H1 (cell line): ENCODE results near the gene OBI1. TPM values are rescaled to one million over a fixed set of nuclear protein-coding genes. Genes with fewer than 3 reads are reported as not detected.
A peak's percentile ranks its signal among the peaks of the same experiment; 100 is the strongest.

ENCODE experiments used
- CTCF ChIA-PET: fragments of 300-600 bp; sonication (Branson Sonifier 250); formaldehyde crosslinking; loops from one replicate; lab custom pipeline; 2021; ENCODE audit not compliant: partially characterized antibody; lab: Charles Lee
- POLR2A ChIA-PET: fragments of 300-600 bp; sonication (Branson Sonifier 250); formaldehyde crosslinking; loops from one replicate; lab custom pipeline; 2021; ENCODE audit warnings: inconsistent platforms; ENCODE audit not compliant: partially characterized antibody; lab: Charles Lee
- DNase-seq, 2 experiments: peaks; one replicate each; pipeline versions ENCODE4 v3.0.0 to v3.0.0-alpha.2; 2010 to 2022; ENCODE audit warnings: low spot score in 2 of 2, low read depth in 1 of 2, mixed read lengths in 1 of 2
- FAIRE-seq: peaks from 2 replicates; lab custom pipeline; 2011; peaks lifted over from hg19 to GRCh38; lab: Jason Lieb, UNC
- H2AFZ ChIP-seq: 2 replicates; pipeline ENCODE4 v1.8.1; 2012; ENCODE audit warnings: low read length, inconsistent platforms
- H2AK5ac ChIP-seq: 2 replicates; pipeline ENCODE4 v1.6.1; 2013; ENCODE audit warnings: low read depth, low read length
- H2BK120ac ChIP-seq: replicated peaks from 2 replicates; pipeline ENCODE3; 2013; ENCODE audit warnings: low read depth, low read length, inconsistent platforms
- H2BK12ac ChIP-seq: 2 replicates; pipeline ENCODE4 v1.6.1; 2013; ENCODE audit warnings: low read depth, low read length
- H2BK15ac ChIP-seq: 2 replicates; pipeline ENCODE4 v1.6.1; 2013; ENCODE audit warnings: low read length
- H2BK20ac ChIP-seq: 2 replicates; pipeline ENCODE4 v1.6.1; 2013; ENCODE audit warnings: low read length
- H2BK5ac ChIP-seq: 2 replicates; pipeline ENCODE4 v1.6.1; 2013; ENCODE audit warnings: low read depth, low read length
- H3K14ac ChIP-seq: 2 replicates; pipeline ENCODE4 v1.6.1; 2013; ENCODE audit warnings: inconsistent platforms; ENCODE audit not compliant: insufficient read length
- H3K18ac ChIP-seq: 2 replicates; pipeline ENCODE4 v1.6.1; 2013; ENCODE audit warnings: low read length; ENCODE audit errors: extremely low read depth
- H3K23ac ChIP-seq: 2 replicates; pipeline ENCODE4 v1.6.1; 2013; ENCODE audit warnings: inconsistent platforms; ENCODE audit not compliant: insufficient read length
- H3K23me2 ChIP-seq: 2 replicates; pipeline ENCODE4 v1.6.1; 2013; ENCODE audit warnings: low read depth, low read length
- H3K27ac ChIP-seq: 2 replicates; pipeline ENCODE4 v1.6.1; 2011; ENCODE audit warnings: low read depth, low read length, inconsistent platforms
- H3K27me3 ChIP-seq, 4 experiments: replicated peaks in 1 of 4; 1 replicate in 1 of 4; 2 replicates in 3 of 4; pipeline versions ENCODE4 v1.6.1 to v1.8.1; 2011 to 2013; ENCODE audit warnings: low read length in 3 of 4, mild to moderate bottlenecking in 3 of 4, inconsistent platforms in 2 of 4, mixed read lengths in 2 of 4, moderate library complexity in 1 of 4; ENCODE audit not compliant: control insufficient read depth in 3 of 4, insufficient read depth in 3 of 4; ENCODE audit errors: extremely low read depth in 1 of 4
- H3K36me3 ChIP-seq, 4 experiments: 2 replicates each; pipeline versions ENCODE4 v1.6.1 to v1.8.1; 2011 to 2013; ENCODE audit warnings: mild to moderate bottlenecking in 4 of 4, low read length in 3 of 4, moderate library complexity in 2 of 4, control low read depth in 1 of 4, inconsistent platforms in 1 of 4; ENCODE audit not compliant: insufficient read depth in 4 of 4, control insufficient read depth in 2 of 4
- H3K4ac ChIP-seq: replicated peaks from 2 replicates; pipeline ENCODE3; 2013; ENCODE audit warnings: low read length, low read depth, mixed read lengths, inconsistent platforms; ENCODE audit not compliant: insufficient read length
- H3K4me1 ChIP-seq, 4 experiments: replicated peaks in 1 of 4; 1 replicate in 1 of 4; 2 replicates in 3 of 4; pipeline versions ENCODE4 v1.6.1 to v1.8.1; 2011 to 2013; ENCODE audit warnings: low read length in 3 of 4, inconsistent platforms in 2 of 4, mixed read lengths in 1 of 4; ENCODE audit not compliant: insufficient read depth in 4 of 4, control insufficient read depth in 3 of 4
- H3K4me2 ChIP-seq, 2 experiments: 2 replicates each; pipeline versions ENCODE4 v1.6.1 to v1.8.1; 2011 to 2013; ENCODE audit warnings: low read depth in 2 of 2, low read length in 2 of 2, control low read depth in 1 of 2, inconsistent platforms in 1 of 2, mild to moderate bottlenecking in 1 of 2; ENCODE audit not compliant: insufficient read depth in 1 of 2
- H3K4me3 ChIP-seq, 4 experiments: fragments of 200-600, 300-600 bp in 1 of 4; sonication (generic), shearing (Covaris generic), sonication (Bioruptor Twin) in 1 of 4; 2 replicates each; pipeline versions ENCODE4 v1.5.1 to v1.8.1; 2011 to 2016; ENCODE audit warnings: low read length in 4 of 4, low read depth in 3 of 4, control low read depth in 2 of 4, inconsistent platforms in 2 of 4, mild to moderate bottlenecking in 2 of 4, mixed read lengths in 1 of 4, moderate library complexity in 1 of 4; ENCODE audit not compliant: insufficient read depth in 2 of 4; ENCODE audit errors: extremely low read depth in 1 of 4
- H3K56ac ChIP-seq: replicated peaks from 2 replicates; pipeline ENCODE3; 2013; ENCODE audit warnings: low read depth, mild to moderate bottlenecking, mixed read lengths, low read length, inconsistent platforms; ENCODE audit not compliant: insufficient read length
- H3K79me1 ChIP-seq: 2 replicates; pipeline ENCODE4 v1.6.1; 2013; ENCODE audit warnings: low read depth, low read length, control low read depth
- H3K79me2 ChIP-seq, 2 experiments: 2 replicates each; pipeline versions ENCODE4 v1.6.1 to v1.8.1; 2012 to 2013; ENCODE audit warnings: low read length in 2 of 2, mild to moderate bottlenecking in 2 of 2, inconsistent platforms in 1 of 2; ENCODE audit not compliant: insufficient read depth in 2 of 2, control insufficient read depth in 1 of 2
- H3K9ac ChIP-seq, 4 experiments: replicated peaks in 1 of 4; 1 replicate in 1 of 4; 2 replicates in 3 of 4; pipeline versions ENCODE4 v1.6.1 to v1.8.1; 2011 to 2013; ENCODE audit warnings: low read depth in 3 of 4, low read length in 3 of 4, control low read depth in 2 of 4, mild to moderate bottlenecking in 2 of 4, moderate library complexity in 2 of 4, inconsistent platforms in 1 of 4; ENCODE audit errors: extremely low read depth in 1 of 4
- H3K9me3 ChIP-seq, 2 experiments: 2 replicates each; pipeline versions ENCODE4 v1.6.1 to v1.8.1; 2012 to 2013; ENCODE audit warnings: mild to moderate bottlenecking in 2 of 2, moderate library complexity in 2 of 2, control low read depth in 1 of 2, inconsistent platforms in 1 of 2, low read depth in 1 of 2, low read length in 1 of 2, mixed read lengths in 1 of 2; ENCODE audit not compliant: insufficient read depth in 2 of 2
- H4K20me1 ChIP-seq, 2 experiments: replicated peaks in 1 of 2; 2 replicates each; pipeline versions ENCODE3 to v1.8.1; 2011 to 2013; ENCODE audit warnings: inconsistent platforms in 2 of 2, low read length in 2 of 2, mild to moderate bottlenecking in 1 of 2; ENCODE audit not compliant: insufficient read depth in 2 of 2, control insufficient read depth in 1 of 2
- H4K5ac ChIP-seq: 2 replicates; pipeline ENCODE4 v1.6.1; 2013; ENCODE audit warnings: low read length, low read depth, mixed read lengths, inconsistent platforms; ENCODE audit not compliant: insufficient read length
- H4K8ac ChIP-seq: 2 replicates; pipeline ENCODE4 v1.8.0; 2013; ENCODE audit warnings: mild to moderate bottlenecking, moderate library complexity, low read length, inconsistent platforms; ENCODE audit not compliant: insufficient read depth; ENCODE audit errors: extremely low read depth
- H4K91ac ChIP-seq: replicated peaks from 2 replicates; pipeline ENCODE3; 2013; ENCODE audit warnings: low read length, mixed read lengths, inconsistent platforms; ENCODE audit not compliant: insufficient read length
- ASH2L ChIP-seq: fragments of 200-600, 300-600 bp; sonication (generic); IDR thresholded peaks from one replicate; pipeline ENCODE4 v1.7.1; 2017; ENCODE audit warnings: low read length
- BACH1 ChIP-seq: IDR thresholded peaks from 2 replicates; pipeline ENCODE4 v1.6.1; 2012; ENCODE audit warnings: low read length, improper control_type of control experiment
- CBX8 ChIP-seq: fragments of 300-800, 300-1000 bp; sonication (generic); IDR thresholded peaks from 2 replicates; pipeline ENCODE4 v1.7.1; 2016; ENCODE audit warnings: low read depth, low read length, borderline replicate concordance
- CHD1 ChIP-seq: IDR thresholded peaks from 2 replicates; pipeline ENCODE4 v1.6.1; 2012; ENCODE audit warnings: low read depth, low read length, improper control_type of control experiment
- CREB1 ChIP-seq: IDR thresholded peaks from 2 replicates; pipeline ENCODE4 v1.6.1; 2012; ENCODE audit warnings: inconsistent platforms
- EP300 ChIP-seq, 2 experiments: IDR thresholded peaks; 1 replicate in 1 of 2; 2 replicates in 1 of 2; pipeline ENCODE4 v1.6.1; 2011 to 2012; ENCODE audit warnings: low read depth in 2 of 2, low read length in 2 of 2, mild to moderate bottlenecking in 2 of 2, borderline replicate concordance in 1 of 2, inconsistent platforms in 1 of 2, moderate library complexity in 1 of 2
- HDAC6 ChIP-seq: IDR thresholded peaks from one replicate; pipeline ENCODE4 v1.7.1; 2012; ENCODE audit warnings: low read depth, mild to moderate bottlenecking, inconsistent platforms, low read length, moderate library complexity
- KDM4A ChIP-seq: IDR thresholded peaks from one replicate; pipeline ENCODE4 v1.7.1; 2012; ENCODE audit warnings: low read depth, mild to moderate bottlenecking, moderate library complexity, low read length, inconsistent platforms; ENCODE audit not compliant: severe bottlenecking
- MAFK ChIP-seq: IDR thresholded peaks from 2 replicates; pipeline ENCODE4 v1.6.1; 2012; ENCODE audit warnings: low read depth, mild to moderate bottlenecking, improper control_type of control experiment, low read length
- POU5F1 ChIP-seq: IDR thresholded peaks from 2 replicates; pipeline ENCODE4 v1.6.1; 2011; ENCODE audit warnings: low read depth, mild to moderate bottlenecking, low read length, moderate library complexity
- RBBP5 ChIP-seq: IDR thresholded peaks from 2 replicates; pipeline ENCODE4 v1.7.1; 2012; ENCODE audit warnings: low read depth, mild to moderate bottlenecking, inconsistent platforms, low read length, moderate library complexity, borderline replicate concordance
- SP2 ChIP-seq: IDR thresholded peaks from 2 replicates; pipeline ENCODE4 v1.6.1; 2012; ENCODE audit warnings: mild to moderate bottlenecking, low read length, inconsistent platforms
- ZNF274 ChIP-seq: IDR thresholded peaks from 2 replicates; pipeline ENCODE4 v1.7.0; 2012; ENCODE audit warnings: low read length, borderline replicate concordance; ENCODE audit errors: extremely low read depth
- WGBS, 2 experiments: shearing (Covaris generic) in 1 of 2; methylation state at CpG; one replicate each; pipeline versions ENCODE4 v1.1.6 to v1.1.7; 2013 to 2015; ENCODE audit warnings: low lambda C conversion rate in 2 of 2, mixed read lengths in 2 of 2, inconsistent platforms in 1 of 2, low coverage in 1 of 2, missing lambda C conversion rate in 1 of 2; ENCODE audit not compliant: insufficient replicate concordance in 2 of 2, insufficient coverage in 1 of 2, insufficient read length in 1 of 2; ENCODE audit errors: extremely low coverage in 1 of 2, missing lambda C conversion rate in 1 of 2; 5-methylcytosine and 5-hydroxymethylcytosine counted together
- polyA plus RNA-seq, 7 experiments: library from polyadenylated mRNA; depleted of rRNA in 3 of 7; stranded (reverse) in 5 of 7; unstranded in 2 of 7; fragments of >200 nt in 5 of 7; fragments of 200-250 nt in 2 of 7; gene quantifications; 1 replicate in 5 of 7; 2 replicates in 1 of 7; 4 replicates in 1 of 7; pipeline versions ENCODE4 v1.2.1 to v1.2.3, GENCODE V29; 2011 to 2013; ENCODE audit warnings: missing spikeins in 2 of 7, mixed read lengths in 2 of 7
- total RNA-seq: library from RNA; stranded (reverse); fragmentation: NEBNext Ultra II Directional; extraction: Animal tissue kit (Norgen Biotek cat#: 25700); gene quantifications from 2 replicates; pipeline ENCODE4 v1.2.1, GENCODE V29; 2021
- TF ChIP-seq, protein P1 (sequence below): IDR thresholded peaks from 2 replicates; pipeline ENCODE4 v1.6.1; 2011; ENCODE audit warnings: low read length, improper control_type of control experiment

The OBI1 gene
- total and polyA plus RNA-seq, 2 of the 8 experiments (the other 6 are each of a cell fraction or from before 2014, with no cell fraction given) = 7.1 to 14.3 TPM

DNA sequence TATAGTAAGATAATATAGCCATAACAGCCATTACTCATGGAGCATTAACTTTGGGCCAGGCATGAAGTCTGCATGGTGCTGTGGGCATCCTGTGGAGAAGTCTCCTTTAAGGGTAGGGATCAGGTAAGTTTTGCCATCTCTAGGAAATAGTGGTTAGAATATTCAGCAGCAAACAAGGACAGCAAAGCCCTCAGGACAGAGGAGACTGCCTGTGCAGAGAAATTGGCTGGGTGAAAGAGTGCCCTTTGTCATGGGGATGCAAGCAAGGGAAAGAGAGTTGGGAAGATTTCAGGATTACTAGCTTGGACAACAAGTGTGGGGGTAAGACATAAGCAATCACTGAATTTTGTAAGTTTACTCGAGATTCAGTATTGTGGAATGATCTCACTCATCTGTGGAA lies 15.7 kb upstream of the OBI1 start:
- H4K91ac ChIP-seq = no peak overlapping the region
- H3K4me1 ChIP-seq = peaks cover 0 to 4% (median 0%) of the 10 kb centered on the region in 4 experiments; a peak in 2 of 7 replicates
- DNase-seq (no peak), FAIRE-seq (no peak)
- H3K9me3 ChIP-seq = no peaks in the 10 kb centered on the region
- H3K18ac ChIP-seq = no peak overlapping the region
- no peak overlapping the region for H3K4ac ChIP-seq
- H2AFZ ChIP-seq = peak overlapping the region; percentile 80; the same call in 1 of the 2 replicates
- H3K27ac ChIP-seq = no peak overlapping the region
- no peak overlapping the region for H4K8ac ChIP-seq
- H2BK12ac ChIP-seq = no peak overlapping the region
- no peak overlapping the region for H2AK5ac ChIP-seq
- no peaks in the 10 kb centered on the region for H3K36me3 ChIP-seq
- no peak overlapping the region for H3K56ac ChIP-seq
- H3K9ac ChIP-seq = no peak overlapping the region
- no peaks in the 10 kb centered on the region for H4K20me1 ChIP-seq
- H2BK120ac ChIP-seq = no peak overlapping the region
- H2BK20ac ChIP-seq = no peak overlapping the region
- WGBS, 2 experiments = 92% methylated on average over 1 of the region's 1 CpG; no CpG with 5 or more reads in 1 of the 2 experiments
- no peak overlapping the region for H4K5ac ChIP-seq
- H3K27me3 ChIP-seq = no peaks in the 10 kb centered on the region
- no peak overlapping the region for H3K4me2 ChIP-seq
- no peaks in the 10 kb centered on the region for H3K79me2 ChIP-seq
- ChIA-PET POLR2A (interaction anchor here (1.6 to 1.7 kb wide), 2 partner anchors 10 to 15 kb away, joined by 3 to 4 read pairs; no protein-coding TSS in a partner anchor), CTCF (interaction anchor here (0.9 kb wide), 1 partner anchor 14 kb away, joined by 3 read pairs; no protein-coding TSS in a partner anchor)
- H2BK5ac ChIP-seq = no peak overlapping the region
- no peak overlapping the region for H3K23ac ChIP-seq
- H3K4me3 ChIP-seq = no peak overlapping the region
- no peaks in the 10 kb centered on the region for H3K23me2 ChIP-seq
- H2BK15ac ChIP-seq = no peak overlapping the region
- H3K79me1 ChIP-seq = no peaks in the 10 kb centered on the region
- no peak overlapping the region for H3K14ac ChIP-seq
- TF ChIP-seq RBBP5 (no peak), POU5F1 (no peak), SP2 (no peak), CHD1 (no peak), KDM4A (no peak), ASH2L (no peak), CBX8 (no peak), CREB1 (no peak), MAFK (no peak), BACH1 (no peak), EP300 (IDR thresholded peaks at IDR 0.05; ENCODE audit: borderline replicate concordance in 1 of 2, low read depth in 2 of 2, low read length in 2 of 2) (no peak), HDAC6 (no peak), ZNF274 (no peak)
- TF ChIP-seq, protein P1, sequence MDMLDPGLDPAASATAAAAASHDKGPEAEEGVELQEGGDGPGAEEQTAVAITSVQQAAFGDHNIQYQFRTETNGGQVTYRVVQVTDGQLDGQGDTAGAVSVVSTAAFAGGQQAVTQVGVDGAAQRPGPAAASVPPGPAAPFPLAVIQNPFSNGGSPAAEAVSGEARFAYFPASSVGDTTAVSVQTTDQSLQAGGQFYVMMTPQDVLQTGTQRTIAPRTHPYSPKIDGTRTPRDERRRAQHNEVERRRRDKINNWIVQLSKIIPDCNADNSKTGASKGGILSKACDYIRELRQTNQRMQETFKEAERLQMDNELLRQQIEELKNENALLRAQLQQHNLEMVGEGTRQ = no peak
